WTC11 (cell line): ENCODE data around the gene TSHZ3.

ENCODE experiments used
- ATF3 ChIP-seq: sonication (generic); formaldehyde crosslinking; conservative IDR thresholded peaks from 2 replicates; pipeline ENCODE4 v1.8.1; 2022; ENCODE audit warnings: mild to moderate bottlenecking, missing genetic modification reagents
- CTCF ChIP-seq: fragments of 200-600 bp; IDR thresholded peaks from 2 replicates; pipeline ENCODE4 v1.8.0; 2022; ENCODE audit warnings: antibody characterized with exemption
- IRF1 ChIP-seq: sonication (generic); formaldehyde crosslinking; IDR thresholded peaks from 2 replicates; pipeline ENCODE4 v1.8.0; 2023; ENCODE audit warnings: missing genetic modification reagents
- JAZF1 ChIP-seq: fragments of 250-450 bp; sonication (Bioruptor Pico); IDR thresholded peaks from 2 replicates; pipeline ENCODE4 v1.9.0; 2021; ENCODE audit warnings: moderate library complexity, mild to moderate bottlenecking, inconsistent platforms
- NR1H2 ChIP-seq: sonication (generic); formaldehyde crosslinking; IDR thresholded peaks from 2 replicates; pipeline ENCODE4 v1.9.0; 2021; ENCODE audit warnings: mild to moderate bottlenecking, moderate library complexity, missing genetic modification reagents
- SP1 ChIP-seq: sonication (generic); formaldehyde crosslinking; conservative IDR thresholded peaks from 2 replicates; pipeline ENCODE4 v1.8.1; 2022; ENCODE audit warnings: missing genetic modification reagents

- no peak for TF ChIP-seq JAZF1 (CRISPR knock-in tag)
- no peak for TF ChIP-seq CTCF
- TF ChIP-seq IRF1 (CRISPR knock-in tag), result no peak
- TF ChIP-seq SP1 (CRISPR knock-in tag), result no peak
- no peak for TF ChIP-seq ATF3
- no peak for TF ChIP-seq NR1H2 (CRISPR knock-in tag)
These were observed 4.6 kb upstream of the TSHZ3 start for GRCh38 chr19:31353833-31354232.
